ENCODE results near the gene TAF6.

TAF6 gene

DNA sequence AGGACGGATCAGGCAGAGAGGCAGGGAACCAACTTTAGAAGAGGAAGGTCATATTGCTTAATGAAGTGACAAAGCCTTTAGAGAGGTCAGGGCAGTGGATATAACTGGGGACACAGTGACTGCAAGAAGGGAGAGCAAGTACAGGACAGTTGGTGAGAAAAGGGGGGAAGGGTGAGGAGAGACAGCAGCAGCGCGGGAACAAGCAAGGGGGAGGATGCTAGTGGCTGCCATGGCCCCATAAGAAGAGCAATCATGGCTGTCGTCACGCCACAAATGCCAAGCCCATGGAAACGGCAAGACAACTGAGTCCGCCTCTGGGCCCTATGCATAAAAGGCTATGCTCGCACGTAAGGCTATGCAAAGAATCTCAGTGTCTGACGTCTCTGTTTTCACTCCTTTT, 46.7 kb downstream of the TAF6 start:
- no peak for DNase-seq (ENCODE audit: low read depth in 3 of 3)

DNA sequence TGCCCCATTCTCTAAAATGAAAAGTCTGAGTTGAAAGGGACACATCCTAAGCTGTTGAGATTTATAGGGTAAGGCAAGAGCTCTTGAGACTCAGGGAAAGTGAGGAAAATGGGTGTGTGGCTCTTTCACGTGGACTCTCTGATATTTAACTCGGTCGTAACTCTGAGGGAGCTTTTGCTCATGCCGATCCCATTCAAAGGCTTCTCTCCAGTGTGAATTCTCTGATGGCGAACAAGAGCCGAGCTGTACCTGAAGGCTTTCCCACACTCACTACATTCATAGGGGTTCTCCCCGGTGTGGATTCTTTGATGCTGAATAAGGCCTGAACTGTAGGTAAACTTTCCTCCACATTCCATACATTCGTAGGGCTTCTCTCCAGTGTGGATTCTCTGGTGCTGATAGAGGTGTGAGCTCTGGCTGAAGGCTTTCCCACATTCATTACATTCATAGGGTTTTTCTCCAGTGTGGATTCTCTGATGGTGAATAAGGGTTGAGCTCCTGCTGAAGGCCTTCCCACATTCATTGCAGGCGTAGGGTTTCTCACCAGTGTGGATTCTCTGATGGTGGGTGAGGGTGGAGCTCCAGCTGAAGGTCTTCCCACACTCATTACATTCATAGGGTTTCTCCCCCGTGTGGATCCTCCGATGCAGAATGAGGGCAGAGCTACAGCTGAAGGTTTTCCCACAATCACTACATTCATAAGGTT, 48.0 kb downstream of the TAF6 start:
- no peak for DNase-seq (ENCODE audit: low read depth in 3 of 3)

DNA sequence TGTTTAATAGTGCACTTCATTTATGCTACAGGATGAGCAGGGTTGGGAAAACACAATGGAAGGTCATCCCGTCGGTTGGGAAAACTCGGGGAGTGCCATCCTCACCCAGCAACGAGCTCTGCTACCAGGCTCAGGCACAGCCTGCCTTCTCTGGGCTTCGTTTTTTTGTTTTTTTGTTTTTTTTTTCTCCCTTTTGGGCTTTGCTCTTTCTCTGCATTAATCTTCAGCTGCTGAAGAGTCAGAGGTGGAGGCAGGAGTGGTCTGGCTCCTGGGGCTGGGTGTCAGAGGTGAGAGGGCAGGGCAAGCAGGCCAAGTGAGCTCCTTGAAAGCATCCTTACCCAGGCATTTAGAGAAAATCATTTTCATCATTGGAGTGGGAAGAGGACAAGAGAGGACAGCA, 49.2 kb downstream of the TAF6 start:
- no peak for DNase-seq (ENCODE audit: low read depth in 3 of 3)

DNA sequence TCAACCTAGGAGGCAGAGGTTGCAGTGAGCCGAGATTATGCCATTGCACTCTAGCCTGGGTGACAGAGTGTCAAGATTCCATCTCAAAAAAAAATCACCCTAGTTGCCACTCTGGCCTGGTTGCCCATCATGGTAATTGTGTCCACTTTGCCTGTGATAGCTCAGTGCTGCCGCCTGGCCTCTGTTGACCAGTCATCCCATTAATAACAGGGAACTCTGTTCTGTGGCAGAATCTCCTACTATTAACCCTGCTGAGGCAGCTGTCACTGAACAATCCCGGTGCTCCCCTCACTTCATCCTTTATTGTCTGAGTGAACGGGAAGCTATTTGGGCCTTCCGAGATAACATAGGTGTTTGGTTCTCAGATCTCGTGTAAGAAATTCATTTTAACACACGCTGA, 52.2 kb downstream of the TAF6 start:
- DNase-seq (ENCODE audit: low read depth in 3 of 3), result no peak

- DNase-seq (ENCODE audit: low read depth in 3 of 3), result no peak
These were observed 53.5 kb downstream of the TAF6 start for GRCh38 chr7:100065452-100066186.

DNA sequence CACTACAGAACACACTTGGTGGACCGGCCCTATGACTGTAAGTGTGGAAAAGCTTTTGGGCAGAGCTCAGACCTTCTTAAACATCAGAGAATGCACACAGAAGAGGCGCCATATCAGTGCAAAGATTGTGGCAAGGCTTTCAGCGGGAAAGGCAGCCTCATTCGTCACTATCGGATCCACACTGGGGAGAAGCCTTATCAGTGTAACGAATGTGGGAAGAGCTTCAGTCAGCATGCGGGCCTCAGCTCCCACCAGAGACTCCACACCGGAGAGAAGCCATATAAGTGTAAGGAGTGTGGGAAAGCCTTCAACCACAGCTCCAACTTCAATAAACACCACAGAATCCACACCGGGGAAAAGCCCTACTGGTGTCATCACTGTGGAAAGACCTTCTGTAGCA, 55.0 kb downstream of the TAF6 start:
- DNase-seq (ENCODE audit: low read depth in 3 of 3), result no peak

DNA sequence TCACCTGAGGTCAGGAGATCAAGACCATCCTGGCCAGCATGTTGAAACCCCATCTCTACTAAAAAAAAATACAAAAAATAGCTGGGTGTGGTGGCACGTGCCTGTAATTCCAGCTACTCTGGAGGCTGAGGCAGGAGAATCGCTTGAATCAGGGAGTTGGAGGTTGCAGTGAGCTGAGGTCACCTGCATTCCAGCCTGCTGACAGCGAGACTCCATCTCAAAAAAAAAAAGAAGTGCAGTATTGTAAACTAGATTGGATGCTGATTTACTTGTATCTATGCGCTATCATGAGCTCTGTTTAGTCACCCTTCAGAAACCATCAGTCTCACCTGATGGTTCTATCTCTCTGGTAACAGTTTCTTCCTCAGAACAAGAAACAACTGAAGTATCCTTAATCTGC, 55.8 kb downstream of the TAF6 start:
- no peak for DNase-seq (ENCODE audit: low read depth in 3 of 3)

DNA sequence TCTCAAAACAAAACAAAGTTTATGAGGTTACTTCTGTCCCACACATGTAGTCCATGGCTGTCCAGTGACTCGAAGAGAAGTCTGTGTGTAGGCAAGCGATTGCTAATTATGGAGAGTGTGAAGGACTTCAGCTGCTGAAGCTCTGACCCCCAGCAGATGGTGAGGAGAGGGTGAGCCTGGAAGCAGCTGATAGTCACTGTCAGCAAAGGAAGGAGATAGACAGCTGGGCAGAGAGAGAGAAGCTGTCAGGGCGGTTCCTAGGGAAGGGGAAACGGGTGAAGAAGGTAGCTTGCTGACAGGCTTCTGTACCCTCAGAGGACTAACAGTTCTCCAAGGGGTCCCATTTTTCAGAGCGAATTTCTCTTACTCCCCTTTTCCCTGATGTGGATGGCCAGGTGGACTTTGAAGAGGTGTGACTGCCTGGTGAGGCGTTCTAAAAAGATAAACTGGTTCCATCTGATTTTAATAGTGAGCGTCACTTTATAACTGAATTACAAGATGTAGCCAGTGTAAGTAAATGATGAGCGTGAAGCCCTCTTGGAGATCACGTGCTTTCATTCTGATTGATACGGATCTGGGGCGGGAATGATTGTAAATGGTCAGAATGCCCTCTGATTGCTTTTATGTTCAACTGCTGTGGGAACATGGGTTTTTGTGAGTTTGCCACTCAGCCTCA, 57.5 kb downstream of the TAF6 start:
- no peak for DNase-seq (ENCODE audit: low read depth in 3 of 3)

GRCh38 chr7:100059251-100059739, 59.9 kb downstream of the TAF6 start:
- no peak for DNase-seq (ENCODE audit: low read depth in 3 of 3)

Measured in stimulated activated CD4-positive, alpha-beta T cell treated with anti-CD3 and anti-CD28 coated beads, TNF-alpha, amount 100 ng/mL, for 4 hours (primary cell).